BLaER1 (cell line): Measurements from ENCODE around the gene VOPP1.

Experiments used
- H3K27ac ChIP-seq: shearing (Covaris generic); formaldehyde crosslinking; 2 replicates; pipeline ENCODE4 v1.8.1; 2022
- H3K27me3 ChIP-seq: shearing (Covaris generic); formaldehyde crosslinking; 2 replicates; pipeline ENCODE4 v1.8.1; 2022
- H3K36me3 ChIP-seq: shearing (Covaris generic); formaldehyde crosslinking; 2 replicates; pipeline ENCODE4 v1.8.1; 2022
- H3K4me1 ChIP-seq: shearing (Covaris generic); formaldehyde crosslinking; 2 replicates; pipeline ENCODE4 v1.8.1; 2022
- H3K4me2 ChIP-seq: shearing (Covaris generic); formaldehyde crosslinking; 2 replicates; pipeline ENCODE4 v1.8.1; 2022
- H3K4me3 ChIP-seq: shearing (Covaris generic); formaldehyde crosslinking; 2 replicates; pipeline ENCODE4 v1.8.1; 2022
- H3K9ac ChIP-seq: shearing (Covaris generic); formaldehyde crosslinking; 2 replicates; pipeline ENCODE4 v1.8.1; 2022
- H3K9me3 ChIP-seq: shearing (Covaris generic); formaldehyde crosslinking; 2 replicates; pipeline ENCODE4 v1.8.1; 2022
- H4K20me1 ChIP-seq: shearing (Covaris generic); formaldehyde crosslinking; 2 replicates; pipeline ENCODE4 v1.8.1; 2022
- Cebpa-rat ChIP-seq: shearing (Covaris generic); IDR thresholded peaks from 2 replicates; pipeline ENCODE4 v1.8.1; 2022

Gene VOPP1

DNA sequence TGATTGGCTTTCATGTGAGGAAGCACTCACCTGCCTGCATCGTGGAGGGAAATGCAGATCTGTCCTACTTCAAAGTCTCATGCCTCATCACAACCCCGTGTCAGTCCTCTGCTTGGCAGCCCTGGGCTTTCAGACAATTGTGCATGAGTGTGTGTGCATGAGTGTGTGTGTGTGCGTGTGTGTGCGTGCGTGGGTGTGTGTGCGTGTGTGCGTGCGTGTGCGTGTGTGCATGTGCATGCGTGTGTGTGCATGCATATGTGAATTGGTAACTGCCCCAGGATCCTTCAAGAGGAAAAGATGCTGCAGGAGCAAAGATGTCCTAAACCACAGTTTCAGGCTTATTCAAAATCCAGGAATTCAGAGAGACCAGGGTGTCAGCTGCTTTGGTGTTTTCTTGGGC is 135.8 kb downstream of the VOPP1 start:
- TF ChIP-seq Cebpa-rat = no peak
- Histone ChIP-seq H3K4me3 (no peak overlapping the region), H4K20me1 (no peaks in the 10 kb centered on the region), H3K27ac (no peak overlapping the region), H3K9me3 (no peaks in the 10 kb centered on the region), H3K27me3 (no peaks in the 10 kb centered on the region), H3K4me2 (no peak overlapping the region), H3K9ac (no peak overlapping the region), H3K4me1 (peaks cover 19% of the 10 kb centered on the region), H3K36me3 (no peaks in the 10 kb centered on the region)

DNA sequence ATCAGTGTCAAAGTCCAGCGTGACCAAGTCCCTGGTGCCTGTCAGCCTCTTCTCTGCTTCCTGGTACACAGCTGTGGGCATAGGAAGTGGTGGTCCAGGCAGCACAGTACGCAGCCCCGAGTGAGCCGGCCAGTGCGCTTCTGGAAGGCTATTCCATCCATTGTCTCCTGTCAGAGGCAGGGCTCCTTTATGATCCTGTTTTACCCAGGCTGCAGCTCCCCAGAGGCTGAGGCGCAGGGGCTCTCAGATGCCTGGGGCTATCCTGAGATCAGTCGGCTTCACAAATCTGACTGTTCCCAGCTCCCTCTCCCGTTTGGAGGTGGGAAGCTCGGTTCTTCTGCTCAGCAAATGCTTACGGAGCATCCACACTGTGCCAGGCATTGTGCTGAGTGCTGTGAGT is 136.8 kb downstream of the VOPP1 start:
- Histone ChIP-seq H3K4me2 (no peak overlapping the region), H3K4me1 (peaks cover 19% of the 10 kb centered on the region), H3K36me3 (no peaks in the 10 kb centered on the region), H3K27ac (no peak overlapping the region), H3K9me3 (no peaks in the 10 kb centered on the region), H3K27me3 (no peaks in the 10 kb centered on the region), H3K4me3 (no peak overlapping the region), H3K9ac (no peak overlapping the region), H4K20me1 (no peaks in the 10 kb centered on the region)
- TF ChIP-seq Cebpa-rat = no peak

DNA sequence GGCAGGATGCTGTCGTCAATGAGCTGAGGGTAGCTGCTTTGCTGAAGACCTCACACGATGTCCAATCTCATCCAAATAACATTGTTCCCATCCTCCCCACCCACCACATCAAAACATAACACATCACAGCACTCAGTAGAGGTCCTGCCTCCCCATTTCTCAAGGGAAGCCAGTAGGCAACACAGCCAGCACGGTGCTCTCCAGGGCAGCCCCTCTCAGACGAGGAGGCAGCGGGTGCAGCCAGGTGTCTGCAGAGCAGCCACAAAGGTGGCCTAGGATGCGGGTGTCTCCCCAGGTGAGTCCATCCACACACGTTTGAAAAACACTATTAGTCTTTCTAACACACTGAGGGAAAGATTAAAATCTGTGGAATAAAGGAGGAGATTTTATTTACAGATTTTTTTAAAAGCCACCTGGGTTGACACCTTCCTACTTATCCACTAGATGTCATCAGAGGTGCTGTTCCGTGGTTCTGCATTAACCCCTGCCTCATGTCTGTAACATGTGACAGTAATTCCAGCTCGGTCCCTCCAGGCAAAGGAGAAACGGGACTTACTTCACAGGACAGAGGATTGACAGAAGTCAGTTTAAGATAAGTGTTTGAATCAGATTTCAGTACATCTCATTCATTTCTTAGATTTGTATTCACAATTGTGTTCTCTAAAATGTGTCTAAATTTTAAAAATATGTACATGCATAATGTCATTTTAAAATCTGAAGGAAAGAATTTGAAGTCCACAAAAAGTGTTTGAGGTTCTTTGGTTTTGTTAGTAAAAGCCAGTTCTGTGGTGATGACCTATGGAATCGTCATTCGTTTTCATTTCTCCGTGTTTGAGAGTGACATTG is 139.1 kb downstream of the VOPP1 start:
- Histone ChIP-seq H3K27ac (no peak overlapping the region), H3K4me1 (no peaks in the 10 kb centered on the region), H4K20me1 (no peaks in the 10 kb centered on the region)

DNA sequence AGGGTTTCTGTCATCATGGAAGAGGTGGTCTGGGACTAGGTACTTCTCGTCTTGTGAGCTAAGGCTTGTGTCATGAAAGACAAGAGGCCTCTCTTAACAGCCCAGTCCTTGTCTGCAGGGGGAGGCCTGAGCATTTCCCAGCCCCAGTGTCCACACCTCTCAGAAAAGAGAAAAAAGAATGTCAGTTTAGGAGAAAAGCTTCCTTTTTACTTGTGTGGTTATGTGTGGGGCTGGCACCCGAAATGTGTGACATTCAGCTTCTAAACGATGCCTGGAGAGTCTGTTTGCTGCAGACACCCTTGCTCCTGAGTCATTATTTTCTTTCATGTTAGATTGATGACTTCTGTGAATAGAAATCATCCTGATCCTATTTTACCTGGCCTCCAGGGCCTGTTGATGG is 139.8 kb downstream of the VOPP1 start:
- Histone ChIP-seq H3K4me1 (no peaks in the 10 kb centered on the region), H3K4me3 (no peak overlapping the region), H3K27ac (no peak overlapping the region), H3K27me3 (no peaks in the 10 kb centered on the region), H3K36me3 (no peaks in the 10 kb centered on the region), H4K20me1 (no peaks in the 10 kb centered on the region), H3K9me3 (no peaks in the 10 kb centered on the region), H3K9ac (no peak overlapping the region), H3K4me2 (no peak overlapping the region)
- TF ChIP-seq Cebpa-rat = no peak

More for the DNA sequence above, 139.1 kb downstream of the VOPP1 start:
- Histone ChIP-seq H3K9ac (no peak overlapping the region), H3K36me3 (no peaks in the 10 kb centered on the region), H3K9me3 (no peaks in the 10 kb centered on the region), H3K27me3 (no peaks in the 10 kb centered on the region), H3K4me3 (no peak overlapping the region), H3K4me2 (no peak overlapping the region)
- TF ChIP-seq Cebpa-rat = no peak

DNA sequence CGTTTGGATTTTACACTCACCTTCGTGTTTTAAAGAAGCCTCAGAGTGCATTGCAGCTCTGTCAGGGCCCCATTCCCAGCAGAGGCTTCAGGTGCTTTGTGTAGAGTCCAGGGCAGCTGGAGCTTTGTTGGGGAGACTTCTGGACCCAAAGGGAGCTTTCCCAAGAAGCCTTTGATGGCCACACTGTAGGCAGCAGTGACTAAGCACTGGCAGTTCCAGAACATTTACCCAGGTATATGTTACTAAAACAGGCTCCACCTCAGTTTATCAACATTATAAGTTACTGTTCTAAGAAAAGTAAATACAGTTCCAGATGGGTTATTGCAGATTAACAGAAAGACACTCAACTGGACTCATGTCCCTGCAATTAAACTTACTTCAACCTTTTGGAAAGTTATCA is 140.4 kb downstream of the VOPP1 start:
- no peak overlapping the region for H3K9ac ChIP-seq
- peaks cover 1% of the 10 kb centered on the region; the same call in 1 of the 2 replicates for H3K36me3 ChIP-seq

DNA sequence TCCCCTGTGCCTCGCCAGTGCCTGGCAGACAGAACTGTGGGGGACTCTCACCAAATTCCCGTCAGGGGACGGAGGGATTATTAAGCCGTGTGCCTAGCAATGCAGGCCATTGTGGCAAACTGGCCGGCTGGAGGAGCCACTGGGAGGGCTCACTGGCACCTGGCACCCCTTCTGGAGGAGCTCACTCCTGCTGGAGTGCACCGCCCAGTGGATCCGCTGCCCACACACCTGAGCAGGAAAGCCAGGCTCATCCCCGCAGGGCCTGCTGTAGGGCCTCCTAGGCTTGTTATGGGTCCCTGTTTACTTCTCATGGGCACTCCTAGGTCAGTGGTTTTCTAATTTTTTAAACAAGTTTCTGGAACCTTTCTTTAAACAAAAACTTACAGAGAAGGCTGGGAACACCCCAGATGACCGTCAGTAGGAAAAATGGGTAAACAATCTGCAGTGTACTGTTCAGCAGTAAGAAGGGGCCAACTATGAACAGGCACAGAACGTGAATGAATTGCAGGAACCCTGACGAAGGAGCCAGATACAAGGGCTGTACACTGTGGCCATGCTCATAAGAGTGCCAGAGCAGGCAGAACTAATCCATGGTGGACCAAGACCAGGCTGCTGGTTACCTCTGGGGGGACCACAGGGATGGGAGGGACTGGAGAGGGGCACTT is 142.3 kb downstream of the VOPP1 start:
- Histone ChIP-seq H3K9ac (no peak overlapping the region), H4K20me1 (no peaks in the 10 kb centered on the region), H3K4me2 (no peak overlapping the region), H3K4me3 (no peak overlapping the region), H3K36me3 (peaks cover 20% of the 10 kb centered on the region), H3K9me3 (no peaks in the 10 kb centered on the region), H3K27ac (no peak overlapping the region), H3K27me3 (no peaks in the 10 kb centered on the region), H3K4me1 (no peaks in the 10 kb centered on the region)
- TF ChIP-seq Cebpa-rat = no peak

More for the DNA sequence above, 140.4 kb downstream of the VOPP1 start:
- no peaks in the 10 kb centered on the region for H3K4me1 ChIP-seq
- no peaks in the 10 kb centered on the region for H3K27me3 ChIP-seq
- no peak overlapping the region for H3K27ac ChIP-seq
- H3K9me3 ChIP-seq = no peaks in the 10 kb centered on the region
- no peaks in the 10 kb centered on the region for H4K20me1 ChIP-seq
- H3K4me3 ChIP-seq = no peak overlapping the region
- no peak for TF ChIP-seq Cebpa-rat
- no peak overlapping the region for H3K4me2 ChIP-seq

DNA sequence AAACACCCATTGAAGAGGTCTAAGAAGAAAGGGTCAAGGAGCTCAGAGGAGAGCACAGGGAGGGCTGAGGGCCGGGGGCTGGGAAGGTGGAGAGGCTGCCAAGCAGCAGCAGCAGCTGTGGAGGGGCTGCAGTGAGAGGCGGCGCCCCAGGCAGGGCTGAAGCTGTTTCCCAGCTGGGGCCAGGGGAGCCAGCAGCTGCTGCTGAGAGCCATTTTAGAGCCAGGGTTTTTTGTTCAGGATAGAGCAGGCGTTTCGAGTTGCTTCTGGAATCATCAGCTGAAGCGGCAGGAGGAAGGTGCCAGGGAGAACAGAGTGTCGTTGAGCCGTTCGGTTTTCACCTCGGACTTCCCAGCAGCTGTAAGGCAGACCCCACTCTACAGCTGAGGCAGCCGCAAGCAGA is 144.5 kb downstream of the VOPP1 start:
- H3K27ac ChIP-seq = no peak overlapping the region
- 0 out of 2 replicates have a peak, but pooled peaks cover 6% of the 10 kb centered on the region for H3K4me1 ChIP-seq
- H3K27me3 ChIP-seq = no peaks in the 10 kb centered on the region
- H3K36me3 ChIP-seq = peaks cover 22% of the 10 kb centered on the region
- H3K9ac ChIP-seq = no peak overlapping the region
- no peak for TF ChIP-seq Cebpa-rat
- H4K20me1 ChIP-seq = no peaks in the 10 kb centered on the region
- H3K4me3 ChIP-seq = no peak overlapping the region
- H3K9me3 ChIP-seq = no peaks in the 10 kb centered on the region
- no peak overlapping the region for H3K4me2 ChIP-seq

DNA sequence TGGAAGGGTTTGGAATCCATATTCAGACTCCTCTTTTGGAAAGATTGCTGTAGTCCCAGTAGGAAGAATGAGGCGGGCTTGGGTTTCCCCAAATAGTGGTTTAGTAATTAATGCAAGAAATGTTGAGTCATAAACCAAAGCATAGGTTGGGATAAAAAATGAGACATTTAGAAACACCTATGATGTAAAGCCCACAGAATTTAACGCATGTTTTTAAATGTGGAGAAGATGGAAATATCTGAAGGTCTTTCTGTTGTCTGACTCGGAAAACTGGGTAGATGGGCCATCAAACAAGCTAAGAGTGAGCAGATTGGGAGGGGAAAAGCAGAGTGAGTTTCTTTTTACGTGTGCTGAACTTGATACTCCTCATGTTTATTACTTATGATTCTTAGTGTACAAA is 145.0 kb downstream of the VOPP1 start:
- Histone ChIP-seq H3K27me3 (no peaks in the 10 kb centered on the region), H4K20me1 (no peaks in the 10 kb centered on the region), H3K27ac (no peak overlapping the region), H3K4me1 (0 out of 2 replicates have a peak, but pooled peaks cover 6% of the 10 kb centered on the region), H3K9me3 (no peaks in the 10 kb centered on the region), H3K36me3 (peaks cover 22% of the 10 kb centered on the region), H3K9ac (no peak overlapping the region), H3K4me2 (no peak overlapping the region), H3K4me3 (no peak overlapping the region)
- TF ChIP-seq Cebpa-rat = no peak

DNA sequence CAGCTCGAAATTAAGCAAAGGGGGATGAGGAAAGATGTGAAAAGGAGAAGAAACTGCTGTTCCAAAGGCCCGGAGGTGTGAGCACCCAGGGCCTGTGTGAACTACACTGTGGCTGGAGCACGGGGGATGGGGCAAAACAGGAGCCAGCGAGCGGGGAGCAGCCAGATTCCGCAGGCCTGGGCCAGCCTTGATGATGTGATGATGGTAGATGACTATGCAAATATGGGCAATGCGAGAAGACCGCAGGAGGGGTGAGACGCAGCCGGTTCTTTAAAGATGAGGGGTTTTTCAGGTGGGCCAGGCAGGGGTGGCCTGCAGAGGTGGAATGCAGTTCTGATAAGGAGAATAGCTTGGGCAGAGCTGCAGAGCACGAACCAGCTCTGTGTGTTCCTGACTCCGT is 145.6 kb downstream of the VOPP1 start:
- Histone ChIP-seq H4K20me1 (no peaks in the 10 kb centered on the region), H3K36me3 (peaks cover 22% of the 10 kb centered on the region), H3K9ac (no peak overlapping the region), H3K4me1 (0 out of 2 replicates have a peak, but pooled peaks cover 6% of the 10 kb centered on the region), H3K4me2 (no peak overlapping the region), H3K27me3 (no peaks in the 10 kb centered on the region), H3K9me3 (no peaks in the 10 kb centered on the region), H3K27ac (no peak overlapping the region), H3K4me3 (no peak overlapping the region)
- no peak for TF ChIP-seq Cebpa-rat

DNA sequence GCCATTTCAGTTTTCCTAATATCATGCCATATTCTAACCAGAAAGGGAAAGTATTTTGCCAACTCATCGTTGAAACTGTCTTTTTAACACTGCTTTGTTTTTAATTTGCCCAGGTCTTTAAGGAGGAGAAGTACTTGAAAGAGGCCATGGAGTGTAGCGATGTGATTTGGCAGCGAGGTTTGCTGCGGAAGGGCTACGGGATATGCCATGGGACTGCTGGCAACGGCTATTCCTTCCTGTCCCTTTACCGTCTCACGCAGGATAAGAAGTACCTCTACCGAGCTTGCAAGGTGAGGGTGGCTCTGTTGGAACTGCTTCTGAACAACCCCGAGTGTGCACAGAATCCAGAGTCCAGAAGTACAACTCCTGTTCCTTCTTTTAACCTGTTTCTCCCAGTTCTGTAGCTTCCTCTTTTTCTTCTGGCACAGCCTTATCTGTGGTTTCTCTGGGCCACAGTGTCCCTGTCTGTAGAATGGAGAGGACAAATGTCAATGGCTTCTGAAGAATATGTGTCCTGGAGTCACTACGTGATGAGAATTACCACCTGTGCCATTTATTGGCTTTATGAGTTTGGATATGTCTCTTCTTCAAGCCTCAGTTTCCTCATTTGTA is 147.1 kb downstream of the VOPP1 start:
- no peak overlapping the region for H3K9ac ChIP-seq
- H3K4me2 ChIP-seq = no peak overlapping the region
- TF ChIP-seq Cebpa-rat = no peak
- H3K4me3 ChIP-seq = no peak overlapping the region
- peaks cover 22% of the 10 kb centered on the region for H3K36me3 ChIP-seq
- H3K9me3 ChIP-seq = no peaks in the 10 kb centered on the region
- no peak overlapping the region for H3K27ac ChIP-seq
- no peaks in the 10 kb centered on the region for H3K27me3 ChIP-seq
- 0 out of 2 replicates have a peak, but pooled peaks cover 6% of the 10 kb centered on the region for H3K4me1 ChIP-seq
- no peaks in the 10 kb centered on the region for H4K20me1 ChIP-seq
